GM21576 (cell line): Measurements from ENCODE around the gene PTDSS2.
"Not testable (repeated sequence)": the region's sequence is repeated elsewhere in the genome, so short reads cannot be mapped to it uniquely, and the experiment has no call there.

Experiments
- ATAC-seq: cut with Tn5 transposase; IDR thresholded peaks from one replicate; pipeline ENCODE4 v1.9.1; 2021; ENCODE audit warnings: mild to moderate bottlenecking, moderate library complexity; ENCODE audit not compliant: unreplicated experiment

Gene PTDSS2

DNA sequence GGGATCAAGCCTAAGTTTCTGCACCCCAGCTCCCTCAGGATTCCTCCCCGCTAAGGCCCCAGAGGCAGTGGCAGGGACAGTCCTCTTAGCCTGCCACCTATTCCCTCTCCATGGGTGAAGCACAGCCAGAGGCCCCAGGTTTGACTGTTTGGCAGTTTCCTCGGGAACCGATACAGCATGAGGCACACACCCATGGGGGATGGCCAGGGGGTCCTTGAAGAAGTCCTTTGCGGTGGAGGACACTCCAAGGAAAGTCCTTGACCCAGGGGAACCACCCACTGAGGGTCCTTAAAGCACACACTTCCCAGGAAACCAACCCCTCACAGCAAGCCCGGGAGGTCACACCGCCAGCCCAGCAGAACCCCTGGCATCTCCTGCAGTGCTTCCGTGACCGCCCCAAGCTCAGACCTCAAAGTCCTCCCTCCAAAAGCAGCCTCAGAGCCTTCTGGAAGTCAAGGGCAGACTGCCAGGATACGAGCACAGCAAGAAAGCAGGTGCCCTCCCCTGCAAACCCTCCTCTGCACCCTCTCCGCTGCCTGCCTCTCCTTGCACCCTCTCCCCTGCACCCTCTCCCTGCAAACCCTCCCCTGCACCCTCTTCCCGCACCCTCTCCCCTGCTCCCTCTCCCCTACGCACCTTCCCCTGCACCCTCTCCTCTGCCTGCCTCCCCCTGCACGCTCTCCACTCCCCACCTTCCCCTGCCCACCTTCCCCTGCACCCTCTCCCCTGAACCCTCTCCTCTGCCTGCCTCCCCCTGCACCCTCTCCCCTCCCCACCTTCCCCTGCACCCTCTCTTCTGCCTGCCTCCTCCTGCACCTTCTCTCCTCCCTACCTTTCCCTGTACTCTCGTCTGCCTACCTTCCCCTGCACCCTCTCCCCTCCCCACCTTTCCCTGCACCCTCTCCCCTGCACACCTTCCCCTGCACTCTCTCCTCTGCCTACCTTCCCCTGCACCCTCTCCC is 36.7 kb upstream of the PTDSS2 start:
- no peak for ATAC-seq

- ATAC-seq = no peak
Measured at GRCh38 chr11:414318-414857, 35.7 kb upstream of the PTDSS2 start.

DNA sequence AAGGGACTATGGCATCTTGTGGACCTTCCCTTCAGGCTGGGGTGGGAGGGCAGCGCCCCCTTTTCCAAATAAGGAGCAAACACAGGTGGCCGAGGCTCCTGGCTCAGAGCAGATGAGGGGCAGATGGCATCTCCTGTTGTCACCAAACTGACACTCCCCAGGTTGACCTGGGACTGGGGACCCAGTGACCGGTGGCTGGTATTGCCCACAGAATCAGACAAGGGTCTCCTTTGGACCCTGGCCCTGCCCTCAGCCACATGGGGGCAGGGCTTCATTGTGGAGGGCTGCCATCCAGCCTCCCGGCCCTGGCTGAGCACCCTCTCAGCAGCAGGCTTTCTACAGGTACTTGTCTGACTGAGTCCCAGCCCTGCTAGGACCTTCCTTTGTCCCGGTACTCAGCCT is 34.4 kb upstream of the PTDSS2 start:
- ATAC-seq = no peak

DNA sequence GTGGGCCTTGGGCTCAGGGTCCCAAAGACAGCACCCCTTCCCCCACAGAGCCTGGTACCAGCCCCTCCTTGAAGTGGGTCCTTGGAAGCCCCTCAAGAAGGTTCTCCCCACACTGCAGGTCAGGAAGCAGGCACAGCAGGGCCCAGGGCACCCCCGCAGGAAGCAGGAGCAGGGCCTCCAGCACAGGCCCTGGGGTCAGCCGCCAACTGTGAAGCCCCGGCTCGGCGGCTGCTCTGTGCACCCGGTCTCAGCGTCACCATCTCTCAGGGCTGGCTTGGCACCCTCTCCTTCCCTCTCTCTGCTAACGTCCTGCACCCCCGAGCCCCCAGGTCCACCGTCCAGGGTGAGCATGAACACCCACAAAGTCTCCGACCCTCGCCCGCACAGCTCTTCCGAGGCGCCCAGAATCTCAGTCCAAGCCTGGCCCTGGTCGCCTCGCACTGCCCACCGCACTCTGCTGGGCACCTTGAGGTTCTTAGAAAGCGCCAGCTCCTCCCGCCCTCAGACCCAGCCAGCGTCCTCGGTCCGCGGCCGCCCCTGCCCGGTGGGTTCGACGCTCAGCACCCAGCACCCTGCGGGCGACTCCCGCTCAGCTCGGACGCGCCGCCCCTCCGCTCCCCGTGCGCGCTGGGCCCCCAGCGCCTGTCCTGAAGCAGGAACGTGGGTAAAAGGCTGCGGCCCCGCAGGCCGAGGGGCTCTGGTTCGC is 33.9 kb upstream of the PTDSS2 start:
- no peak for ATAC-seq

GRCh38 chr11:416757-417621 is 33.1 kb upstream of the PTDSS2 start:
- no peak for ATAC-seq

- ATAC-seq = no peak
Measured at GRCh38 chr11:417652-418342, 32.3 kb upstream of the PTDSS2 start.

DNA sequence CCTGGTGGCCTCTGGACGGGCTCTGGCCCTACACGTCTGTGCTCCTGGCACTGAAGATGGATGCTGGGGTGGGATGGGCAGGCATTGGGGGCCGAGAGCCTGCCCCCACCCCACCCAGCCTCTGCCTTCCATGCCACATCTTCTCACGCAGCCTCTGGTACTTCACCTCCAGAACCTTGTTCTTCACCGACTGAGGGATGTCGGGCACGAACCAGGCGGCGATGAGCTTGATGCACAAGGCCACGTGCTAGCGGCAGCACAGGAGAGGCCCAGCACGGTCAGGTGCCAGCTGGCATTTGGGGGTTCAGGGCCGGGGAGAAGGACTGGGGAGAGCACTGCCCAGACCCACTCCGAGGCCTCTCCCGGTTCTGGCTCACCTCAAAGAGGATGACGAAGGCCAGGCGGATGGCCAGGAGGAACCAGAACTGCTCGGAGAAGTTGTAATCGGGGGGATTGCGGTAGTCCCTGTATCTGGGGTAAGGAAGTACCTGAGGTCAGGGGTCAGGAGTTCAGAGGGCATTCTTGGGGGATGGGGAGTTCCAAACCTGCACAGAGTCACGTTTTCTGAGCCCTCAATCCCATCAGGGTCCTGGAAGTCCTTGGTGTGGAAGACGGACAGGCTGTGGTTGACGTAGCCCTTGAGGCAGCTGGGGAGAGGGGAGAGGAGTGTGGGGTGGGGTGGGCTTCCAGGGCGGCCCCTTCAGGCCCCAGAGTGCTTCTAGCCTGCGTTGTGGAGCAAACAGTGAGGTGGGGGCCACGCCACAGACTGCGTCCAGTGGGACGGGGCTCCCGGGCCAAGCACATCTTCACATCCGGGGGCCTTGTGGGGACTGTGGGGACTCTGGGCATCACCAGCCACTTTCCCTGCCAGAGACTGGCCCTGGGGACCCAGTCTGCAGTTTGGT is 31.5 kb upstream of the PTDSS2 start:
- ATAC-seq = no peak

DNA sequence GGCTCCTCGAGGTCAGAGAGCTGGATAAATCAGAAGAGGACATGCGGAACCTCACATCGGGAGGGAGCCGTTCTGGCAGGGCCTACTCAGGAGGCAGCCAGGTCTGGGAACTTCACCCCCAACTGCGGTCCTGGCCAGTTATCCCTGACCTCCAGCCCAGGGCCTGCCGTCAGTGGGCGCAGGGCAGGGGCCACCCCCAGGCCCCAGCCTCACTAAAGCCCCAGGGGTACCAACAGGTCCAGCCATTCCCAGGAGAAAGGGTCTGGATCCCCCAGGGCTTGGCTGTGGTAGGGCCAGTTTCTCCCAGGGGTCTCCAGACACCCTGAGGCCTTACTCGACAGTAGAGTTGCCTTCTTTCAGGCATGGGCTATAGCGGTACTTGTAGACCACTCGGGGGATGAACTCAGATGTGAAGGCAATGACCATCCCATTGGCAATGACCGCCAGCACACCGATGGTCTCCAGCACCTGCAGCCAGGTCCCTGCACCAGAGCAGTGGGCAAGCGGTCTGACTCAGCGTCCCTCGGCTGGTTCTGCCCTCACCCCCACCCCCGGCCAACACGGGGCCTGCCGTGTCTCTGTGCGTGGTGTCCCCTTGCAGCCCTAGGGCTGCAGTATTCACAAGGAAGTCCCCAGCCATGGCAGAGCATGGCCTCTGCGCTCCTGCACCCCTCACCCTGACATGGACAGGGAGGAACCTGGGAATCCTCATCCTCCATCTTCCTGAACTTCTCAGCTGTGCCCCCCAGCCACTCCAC is 30.7 kb upstream of the PTDSS2 start:
- no peak for ATAC-seq

- no peak for ATAC-seq
Measured at GRCh38 chr11:420054-420910, 29.8 kb upstream of the PTDSS2 start.

DNA sequence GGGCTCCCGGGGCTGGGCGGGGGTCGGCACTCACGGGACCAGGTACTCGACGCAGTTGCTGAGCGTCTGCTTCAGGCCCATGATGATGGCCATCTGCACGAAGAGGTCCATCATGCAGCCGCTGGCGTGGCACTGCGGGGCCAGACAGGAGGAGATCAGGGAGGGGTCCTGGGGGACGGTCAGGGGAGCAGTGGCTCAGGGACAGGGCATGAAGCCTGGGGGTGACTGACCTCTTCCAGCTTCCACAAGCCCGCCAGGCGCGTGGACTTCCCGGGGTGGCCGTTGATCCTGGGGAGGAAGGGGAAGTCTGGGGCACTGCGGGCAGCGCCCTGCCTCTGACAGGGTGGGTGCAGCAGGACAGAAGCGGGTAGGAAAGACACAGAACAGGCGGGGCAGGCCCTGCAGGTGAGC is 29.2 kb upstream of the PTDSS2 start:
- no peak for ATAC-seq

DNA sequence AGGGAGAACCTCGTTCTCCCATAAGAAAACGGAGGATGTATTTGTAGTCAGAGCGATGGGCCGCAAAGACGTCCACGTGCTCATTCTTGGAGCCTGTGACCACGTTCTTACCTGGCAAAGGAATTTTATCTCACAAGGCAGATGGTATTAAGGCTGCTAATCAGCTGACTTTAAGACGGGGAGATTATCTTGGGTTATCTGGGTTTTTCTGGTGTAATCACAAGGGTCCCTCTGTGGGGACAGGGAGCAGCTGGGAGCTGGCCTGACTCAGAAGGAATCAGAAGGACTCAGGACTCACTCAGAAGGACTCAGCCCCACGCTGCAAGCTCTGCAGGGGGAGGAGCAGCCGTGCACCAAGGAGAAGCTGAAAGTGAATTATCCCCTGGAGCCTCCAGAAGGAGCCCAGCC is 27.8 kb upstream of the PTDSS2 start:
- ATAC-seq = no peak

- ATAC-seq = no peak
Measured at GRCh38 chr11:424232-424631, 25.8 kb upstream of the PTDSS2 start.

DNA sequence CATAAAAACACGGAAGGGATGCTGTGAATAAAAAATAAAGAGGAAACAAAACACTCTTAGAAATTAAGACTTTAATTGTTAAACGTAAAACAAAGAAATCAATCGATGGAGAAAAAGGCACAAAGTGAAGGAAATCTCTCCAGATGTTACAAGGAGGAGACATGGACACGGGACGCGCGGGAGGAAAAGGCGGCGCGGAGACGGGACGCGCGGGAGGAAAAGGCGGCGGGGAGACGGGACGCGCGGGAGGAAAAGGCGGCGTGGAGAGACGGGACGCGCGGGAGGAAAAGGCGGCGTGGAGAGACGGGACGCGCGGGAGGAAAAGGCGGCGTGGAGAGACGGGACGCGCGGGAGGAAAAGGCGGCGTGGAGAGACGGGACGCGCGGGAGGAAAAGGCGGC is 25.3 kb upstream of the PTDSS2 start:
- not testable (repeated sequence) for ATAC-seq

- ATAC-seq = no peak
Measured at GRCh38 chr11:425301-425700, 24.8 kb upstream of the PTDSS2 start.

DNA sequence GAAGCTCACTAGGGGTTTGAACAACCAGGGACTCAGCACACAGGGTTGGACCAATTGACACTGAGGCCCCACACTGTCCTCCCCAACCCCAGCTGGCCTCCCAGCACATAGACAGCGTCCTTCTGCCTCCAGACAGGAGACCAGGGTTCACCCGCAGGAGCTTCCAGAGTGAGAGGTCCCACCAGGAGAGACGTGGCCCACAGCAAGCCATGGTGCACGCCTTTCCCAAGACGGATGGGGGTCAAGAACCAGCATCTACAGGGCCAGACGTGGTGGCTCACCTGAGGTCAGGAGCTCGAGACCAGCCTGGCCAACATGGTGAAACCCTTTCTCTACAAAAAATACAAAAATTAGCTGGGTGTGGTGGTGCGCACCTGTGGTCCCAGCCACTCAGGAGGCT is 23.2 kb upstream of the PTDSS2 start:
- no peak for ATAC-seq

DNA sequence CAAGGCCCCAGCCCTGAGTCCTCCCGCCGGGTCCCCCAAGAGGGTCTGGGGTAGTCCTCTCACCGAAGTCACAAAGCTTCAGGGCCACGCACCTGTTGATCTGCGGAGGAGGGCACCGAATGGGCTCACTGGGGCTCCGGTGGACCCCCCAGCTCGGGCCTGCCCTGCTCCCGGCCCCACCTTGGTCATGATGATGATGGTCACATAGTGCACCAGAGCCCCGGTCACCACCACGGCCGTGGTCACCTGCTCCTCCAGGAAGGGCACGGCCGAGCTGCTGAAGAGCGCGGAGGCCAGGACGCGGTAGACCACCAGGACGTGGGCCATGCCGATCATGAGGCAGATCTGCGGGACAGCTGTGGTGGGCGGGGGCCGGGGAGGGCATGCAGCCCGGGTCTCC is 21.8 kb upstream of the PTDSS2 start:
- no peak for ATAC-seq

DNA sequence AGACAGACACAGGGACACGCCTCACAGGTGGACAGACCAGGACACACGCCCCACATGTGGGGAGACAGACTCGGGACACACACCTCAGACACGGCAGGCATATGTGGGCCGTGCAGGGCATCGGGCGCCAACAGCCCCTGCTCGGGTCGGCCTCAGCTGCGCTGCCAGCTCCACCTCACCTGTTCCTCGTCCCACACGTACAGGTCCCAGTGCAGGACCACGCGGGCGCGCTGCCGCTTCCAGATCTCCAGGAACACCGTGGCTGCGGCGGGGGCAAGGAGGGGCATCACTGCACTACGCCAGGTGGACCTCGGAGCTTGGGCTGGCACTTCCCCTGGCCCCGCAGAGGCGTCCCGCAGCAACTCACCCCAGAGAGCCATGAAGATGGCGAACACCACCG is 20.7 kb upstream of the PTDSS2 start:
- no peak for ATAC-seq
